Measurements from ENCODE around the gene GLTPD2. TPM values are rescaled to one million over a fixed set of nuclear protein-coding genes. Genes with fewer than 3 reads are reported as not detected.

GLTPD2 gene
- total and polyA plus RNA-seq, 10 of the 15 experiments (the other 5 are each of a cell fraction or from before 2014, with no cell fraction given): 0.16 to 0.34 TPM; not detected in 8

DNA sequence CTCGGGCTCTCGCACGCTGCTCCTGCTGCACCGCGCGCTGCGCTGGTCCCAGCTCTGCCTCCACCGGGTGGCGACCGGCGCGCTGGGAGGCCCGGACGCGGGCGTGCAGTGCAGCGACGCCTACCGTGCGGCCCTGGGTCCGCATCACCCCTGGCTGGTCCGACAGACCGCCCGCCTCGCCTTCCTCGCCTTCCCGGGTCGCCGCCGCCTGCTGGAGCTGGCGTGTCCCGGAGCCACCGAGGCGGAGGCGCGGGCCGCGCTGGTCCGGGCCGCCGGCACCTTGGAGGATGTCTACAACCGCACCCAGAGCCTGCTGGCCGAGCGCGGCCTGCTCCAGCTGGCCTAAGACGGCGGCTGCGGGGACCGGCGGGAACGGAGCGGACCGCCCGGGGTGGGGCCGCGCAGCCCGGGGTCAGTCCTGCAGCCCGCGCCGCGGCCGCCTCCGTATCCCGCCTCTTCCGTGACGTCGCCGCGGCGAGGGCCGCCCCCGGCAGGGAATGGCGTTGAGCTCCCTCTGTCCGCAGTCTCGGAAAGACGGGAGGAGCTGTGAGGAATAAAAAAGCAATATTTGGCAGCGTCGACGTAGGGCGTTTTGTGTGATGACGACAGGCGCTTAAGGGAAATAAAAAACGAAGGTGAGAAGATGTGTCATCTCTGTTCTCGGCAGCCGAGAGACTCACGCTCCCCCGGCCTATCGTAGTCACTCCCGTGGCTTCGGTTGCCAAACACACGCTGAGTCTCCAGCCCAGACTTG lies 1.4 kb downstream of the GLTPD2 start:
- Histone ChIP-seq H3K36me3 (ENCODE audit: control insufficient read depth in 2 of 2, insufficient read depth in 2 of 2, low read length in 1 of 2) (no peaks in the 10 kb centered on the region), H3K27me3 (replicated peaks in 1 of 2; ENCODE audit: control insufficient read depth in 2 of 2, insufficient read depth in 2 of 2, low read length in 1 of 2) (peaks cover 16 to 18% of the 10 kb centered on the region in 2 experiments), H2AFZ (ENCODE audit: control insufficient read depth, low read depth, low read length) (peak overlapping the region; percentile 66), H3K9me3 (replicated peaks; ENCODE audit: control insufficient read depth, insufficient read depth, low read length) (no peaks in the 10 kb centered on the region), H3K4me3 (peak overlapping the region; percentile 79), H4K20me1 (ENCODE audit: control insufficient read depth, insufficient read depth) (no peaks in the 10 kb centered on the region), H3K79me2 (ENCODE audit: control insufficient read depth, insufficient read depth, low read length) (no peaks in the 10 kb centered on the region), H3K4me2 (ENCODE audit: control insufficient read depth, insufficient read depth) (peak overlapping the region; percentile 98), H3K9ac (ENCODE audit: control insufficient read depth, insufficient read depth, low read length) (peak overlapping the region; percentile 60), H3K27ac (ENCODE audit: control insufficient read depth, insufficient read depth) (peak overlapping the region; percentile 39; the same call in 1 of the 2 replicates), H3K4me1 (ENCODE audit: control insufficient read depth, insufficient read depth, low read length) (peaks cover 12% of the 10 kb centered on the region)
- POLR2A ChIA-PET: interaction anchor here (0.7 to 1.8 kb wide), 6 partner anchors 10 to 653 kb away, joined by 3 to 14 read pairs (median 5); partner anchors contain the start of genes ARRB2 and PLD2
- FAIRE-seq (peak; percentile 35), DNase-seq (ENCODE audit: low read depth, low spot score) (no peak), ATAC-seq (peak; percentile 98)
- intact Hi-C loops (cut with micrococcal nuclease; ENCODE audit: unreplicated experiment): loop anchor here (5.0 to 10.0 kb wide), 2 partner anchors 55 to 78 kb away; partner anchors contain the start of genes ARRB2, CXCL16, MED11 and ZMYND15
- in situ Hi-C loops (cut with MboI): no loop called here
- CTCF ChIA-PET: interaction anchor here (0.6 to 2.7 kb wide), 29 partner anchors 11 to 272 kb away, joined by 3 to 16 read pairs (median 4); partner anchors contain the start of genes ARRB2, MED11 and PLD2
- WGBS (ENCODE audit: insufficient coverage, insufficient replicate concordance, low lambda C conversion rate, missing lambda C conversion rate): under 1% methylated on average over 62 of the region's 91 CpGs
- RAD21 ChIA-PET (ENCODE audit: unreplicated experiment): interaction anchor here (0.8 to 2.0 kb wide), 11 partner anchors 17 to 946 kb away, joined by 3 to 14 read pairs (median 5); partner anchors contain the start of genes ARRB2, MED11 and PLD2
- SMC1A ChIA-PET (ENCODE audit: uncharacterized antibody, unreplicated experiment): interaction anchor here (0.9 to 2.1 kb wide), 8 partner anchors 10 to 98 kb away, joined by 3 to 9 read pairs (median 4); partner anchors contain the start of gene ARRB2
- BruUV-seq (replicated peaks): no TSS peak
- no peak for TF ChIP-seq USF1 (IDR thresholded peaks at IDR 0.05; ENCODE audit: borderline replicate concordance, extremely low read length, insufficient read depth, low read depth, low read length)
- no peak for TF ChIP-seq RAD51 (IDR thresholded peaks at IDR 0.05)
- no peak for TF ChIP-seq ZZZ3 (IDR thresholded peaks at IDR 0.05; ENCODE audit: control insufficient read depth, insufficient read length, low read depth)
- TF ChIP-seq CUX1 (IDR thresholded peaks at IDR 0.05; ENCODE audit: insufficient replicate concordance, low read depth, low read length): no peak
- TF ChIP-seq HDAC2 (IDR thresholded peaks at IDR 0.05): no peak
- TF ChIP-seq BCL11A (IDR thresholded peaks at IDR 0.05; ENCODE audit: low read depth, low read length): no peak
- TF ChIP-seq NRF1 (conservative IDR thresholded peaks at IDR 0.05; ENCODE audit: low read depth, low read length): no peak
- peak; percentile 75 for TF ChIP-seq ELK1 (IDR thresholded peaks at IDR 0.05; ENCODE audit: low read depth, low read length)
- no peak for TF ChIP-seq SUZ12 (IDR thresholded peaks at IDR 0.05; ENCODE audit: unreplicated experiment)
- TF ChIP-seq RELA (IDR thresholded peaks at IDR 0.05; ENCODE audit: borderline replicate concordance, partially characterized antibody): no peak
- TF ChIP-seq, protein P1, sequence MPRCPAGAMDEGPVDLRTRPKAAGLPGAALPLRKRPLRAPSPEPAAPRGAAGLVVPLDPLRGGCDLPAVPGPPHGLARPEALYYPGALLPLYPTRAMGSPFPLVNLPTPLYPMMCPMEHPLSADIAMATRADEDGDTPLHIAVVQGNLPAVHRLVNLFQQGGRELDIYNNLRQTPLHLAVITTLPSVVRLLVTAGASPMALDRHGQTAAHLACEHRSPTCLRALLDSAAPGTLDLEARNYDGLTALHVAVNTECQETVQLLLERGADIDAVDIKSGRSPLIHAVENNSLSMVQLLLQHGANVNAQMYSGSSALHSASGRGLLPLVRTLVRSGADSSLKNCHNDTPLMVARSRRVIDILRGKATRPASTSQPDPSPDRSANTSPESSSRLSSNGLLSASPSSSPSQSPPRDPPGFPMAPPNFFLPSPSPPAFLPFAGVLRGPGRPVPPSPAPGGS (IDR thresholded peaks at IDR 0.05; ENCODE audit: borderline replicate concordance, insufficient read depth, low read depth, low read length, poor library complexity, severe bottlenecking): no peak
- TF ChIP-seq NBN (IDR thresholded peaks at IDR 0.05): 0 out of 2 replicates have a peak, but pooled peaks have one; percentile 49
- 0 out of 4 replicates have a peak, but pooled peaks of 1 of the 2 experiments have one; percentile 44 for TF ChIP-seq SRF (IDR thresholded peaks at IDR 0.05; ENCODE audit: low read depth in 2 of 2, low read length in 2 of 2)
